Right kidney (tissue), 9 donors: ENCODE measurements around the gene CKS2.
A peak's percentile ranks its signal among the peaks of the same experiment; 100 is the strongest.
"Not testable (repeated sequence)": the region's sequence is repeated elsewhere in the genome, so short reads cannot be mapped to it uniquely, and the experiment has no call there.

Source experiments
- DNase-seq: peaks from one replicate; pipeline ENCODE4 v3.0.0-alpha.2; 2016
- long read RNA-seq, 8 donors: transcript quantifications; one replicate each; lab custom pipeline, GENCODE V29; 2026

CKS2 gene
- long read RNA-seq, donor 1, transcript CKS2-201 (3 exons, 613 nt): major isoform, 119 of 129 reads
- long read RNA-seq, donor 1, partial matches to known transcripts: 10 of 129 reads
- long read RNA-seq, donor 1, other reads (novel, unspliced or antisense): 0 of 129 reads
- long read RNA-seq, donor 2, transcript CKS2-201 (3 exons, 613 nt): major isoform, 66 of 81 reads
- long read RNA-seq, donor 2, partial matches to known transcripts: 15 of 81 reads
- long read RNA-seq, donor 2, other reads (novel, unspliced or antisense): 0 of 81 reads
- long read RNA-seq, donor 3, transcript CKS2-201 (3 exons, 613 nt): major isoform, 22 of 22 reads
- long read RNA-seq, donor 3, partial matches to known transcripts: 0 of 22 reads
- long read RNA-seq, donor 3, other reads (novel, unspliced or antisense): 0 of 22 reads
- long read RNA-seq, donor 4, transcript CKS2-201 (3 exons, 613 nt): major isoform, 43 of 43 reads
- long read RNA-seq, donor 4, partial matches to known transcripts: 0 of 43 reads
- long read RNA-seq, donor 4, other reads (novel, unspliced or antisense): 0 of 43 reads
- long read RNA-seq, donor 5, transcript CKS2-201 (3 exons, 613 nt): major isoform, 94 of 101 reads
- long read RNA-seq, donor 5, partial matches to known transcripts: 7 of 101 reads
- long read RNA-seq, donor 5, other reads (novel, unspliced or antisense): 0 of 101 reads
- long read RNA-seq, donor 6, transcript CKS2-201 (3 exons, 613 nt): major isoform, 43 of 52 reads
- long read RNA-seq, donor 6, partial matches to known transcripts: 9 of 52 reads
- long read RNA-seq, donor 6, other reads (novel, unspliced or antisense): 0 of 52 reads
- long read RNA-seq, donor 7, transcript CKS2-201 (3 exons, 613 nt): major isoform, 109 of 120 reads
- long read RNA-seq, donor 7, partial matches to known transcripts: 11 of 120 reads
- long read RNA-seq, donor 7, other reads (novel, unspliced or antisense): 0 of 120 reads
- long read RNA-seq, donor 8, transcript CKS2-201 (3 exons, 613 nt): major isoform, 65 of 74 reads
- long read RNA-seq, donor 8, partial matches to known transcripts: 9 of 74 reads
- long read RNA-seq, donor 8, other reads (novel, unspliced or antisense): 0 of 74 reads

DNA sequence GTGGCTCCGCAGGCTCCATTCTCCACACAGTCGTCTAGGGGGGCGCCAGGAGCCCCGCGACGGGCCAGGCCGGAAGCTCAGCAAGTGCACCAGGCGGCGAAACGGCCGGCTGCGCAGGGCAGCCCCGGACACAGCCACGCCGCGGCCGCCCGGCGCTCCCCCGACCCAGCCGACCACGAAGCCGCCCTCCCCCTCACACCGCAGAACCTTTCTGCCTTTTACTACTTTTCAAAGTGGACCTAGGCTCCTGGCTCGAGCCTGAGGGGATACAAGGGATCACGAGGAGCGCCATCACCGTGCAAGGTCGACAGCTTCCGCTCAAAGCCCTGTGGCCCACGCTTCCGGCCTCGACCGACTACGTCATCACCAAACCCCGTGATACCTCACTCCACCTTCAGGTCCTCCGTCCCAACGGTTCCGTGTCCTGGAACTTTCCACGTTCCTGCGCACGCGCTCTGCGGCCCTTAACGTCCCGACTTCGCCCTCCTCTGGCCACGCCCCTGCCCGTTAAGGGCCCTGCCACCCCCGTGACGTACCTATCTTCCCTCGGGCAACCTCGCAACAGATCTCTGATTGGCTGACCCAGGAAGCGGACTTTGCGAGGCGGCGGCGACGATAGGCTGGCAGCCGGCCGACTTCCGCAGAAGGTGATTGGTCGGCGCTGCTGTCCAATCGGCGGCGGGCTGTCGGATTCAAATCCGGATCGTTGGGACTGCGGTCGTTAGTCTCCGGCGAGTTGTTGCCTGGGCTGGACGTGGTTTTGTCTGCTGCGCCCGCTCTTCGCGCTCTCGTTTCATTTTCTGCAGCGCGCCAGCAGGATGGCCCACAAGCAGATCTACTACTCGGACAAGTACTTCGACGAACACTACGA is at the start of gene CKS2:
CKS2 (plus strand) TSS at position 721 of the 871 bp plus-strand sequence; CDS start at position 819, 98 bp downstream.
- peak; percentile 97 for DNase-seq

DNA sequence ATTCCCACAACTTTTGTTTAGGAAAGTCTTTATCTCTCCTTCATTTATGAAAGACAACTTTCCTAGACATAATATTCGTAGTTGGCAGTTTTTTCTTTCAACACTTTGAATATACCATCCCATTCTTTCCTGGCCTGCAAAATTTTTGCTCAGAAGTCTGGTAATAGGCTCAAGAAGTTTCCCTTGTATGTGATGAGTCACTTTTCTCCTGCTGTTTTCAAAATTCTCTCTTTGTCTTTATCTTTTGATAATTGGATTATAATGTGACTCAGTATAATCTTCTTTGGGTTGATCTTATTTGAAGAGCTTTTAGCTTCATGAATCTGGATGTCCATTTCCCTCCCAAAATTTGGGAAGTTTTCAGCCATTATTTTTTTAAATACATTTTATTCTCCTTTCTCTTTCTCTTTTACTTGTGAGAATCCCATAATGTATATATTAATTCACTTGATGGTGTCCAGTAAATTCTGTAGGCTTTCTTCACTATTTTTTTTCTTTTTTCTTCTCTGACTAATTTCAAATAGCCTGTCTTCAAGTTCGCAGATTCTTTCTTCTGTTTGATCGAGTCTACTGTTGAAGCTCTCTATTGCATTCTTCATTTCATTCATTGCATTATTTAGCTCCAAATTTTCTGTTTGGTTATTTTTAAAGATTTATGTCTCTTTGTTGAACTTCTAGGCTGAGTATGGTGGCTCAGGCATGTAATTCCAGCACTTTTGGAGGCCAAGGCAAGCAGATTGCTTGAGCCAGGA is 37.3 kb upstream of the CKS2 start:
- no peak for DNase-seq

DNA sequence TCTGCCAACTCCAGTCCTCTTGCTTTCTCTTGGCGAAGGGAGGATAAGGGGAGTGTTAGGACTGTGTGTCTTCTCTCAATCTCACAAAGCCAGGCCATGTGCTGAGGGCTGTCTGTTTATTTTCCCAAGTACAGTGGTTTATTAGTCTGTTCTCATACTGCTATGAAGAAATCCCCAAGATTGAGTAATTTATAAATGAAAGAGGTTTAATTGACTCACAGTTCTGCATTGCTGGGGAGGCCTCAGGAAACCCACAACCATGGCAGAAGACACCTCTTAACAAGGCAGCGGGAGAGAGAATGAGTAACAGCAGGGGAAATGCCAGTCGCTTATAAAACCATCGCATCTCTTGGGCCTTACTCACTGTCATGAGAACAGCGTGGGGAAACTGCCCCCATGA is 36.2 kb upstream of the CKS2 start:
- DNase-seq: no peak

DNA sequence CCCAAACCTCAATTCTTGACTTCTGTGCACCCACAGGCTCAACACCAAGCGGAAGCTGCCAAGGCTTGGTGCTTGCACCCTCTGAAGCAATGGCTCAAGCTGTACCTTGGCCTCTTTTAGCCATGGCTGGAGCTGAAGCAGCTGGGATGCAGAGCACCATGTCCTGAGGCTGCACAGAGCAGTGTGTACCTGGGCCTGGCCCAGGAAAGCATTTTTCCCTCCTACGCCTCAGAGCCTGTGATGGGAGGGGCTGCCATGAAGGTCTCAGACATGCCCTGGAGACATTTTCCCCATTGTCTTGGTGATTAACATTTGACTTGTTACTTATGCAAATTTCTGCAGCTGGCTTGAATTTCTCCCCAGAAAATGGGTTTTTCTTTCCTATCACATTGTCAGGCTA is 35.0 kb upstream of the CKS2 start:
- not testable (repeated sequence) for DNase-seq

DNA sequence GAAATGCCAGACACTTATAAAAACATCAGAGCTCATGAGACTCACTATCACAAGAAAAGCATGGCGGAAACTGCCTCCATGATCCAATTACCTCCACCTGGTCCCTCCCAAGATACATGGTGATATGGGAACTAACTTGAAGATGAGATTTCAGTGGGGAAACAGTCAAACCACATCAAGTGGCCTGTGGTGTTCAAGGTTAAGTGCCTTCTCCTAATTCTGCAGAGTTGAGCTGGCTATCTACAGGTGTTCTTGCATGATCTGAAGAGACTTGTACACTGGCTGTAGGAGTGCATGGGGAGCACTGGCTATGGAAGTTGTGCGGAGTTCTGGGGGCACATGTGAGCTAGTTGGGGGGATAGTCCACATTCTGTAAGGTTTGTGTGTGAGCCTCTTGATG is 34.0 kb upstream of the CKS2 start:
- DNase-seq: no peak

DNA sequence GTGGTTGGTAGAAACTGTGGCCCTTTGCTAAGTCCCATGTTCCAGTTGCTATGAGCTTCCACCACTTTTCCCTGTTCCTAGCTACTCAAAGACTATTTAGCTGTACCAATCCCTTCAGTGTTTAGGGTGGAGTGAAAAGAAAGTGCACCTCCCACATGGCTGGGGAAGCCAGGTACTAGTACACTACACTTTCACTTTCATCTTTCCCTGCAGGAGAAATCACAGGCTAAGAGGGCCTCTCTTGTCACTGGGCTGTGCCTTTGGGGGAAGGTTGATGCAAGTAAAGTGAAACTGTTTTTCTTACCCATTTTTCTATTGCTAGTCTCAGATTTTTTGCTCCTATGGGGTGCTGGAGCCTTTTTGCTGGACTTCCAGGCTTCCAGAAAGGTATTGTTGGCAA is 33.5 kb upstream of the CKS2 start:
- no peak for DNase-seq

DNA sequence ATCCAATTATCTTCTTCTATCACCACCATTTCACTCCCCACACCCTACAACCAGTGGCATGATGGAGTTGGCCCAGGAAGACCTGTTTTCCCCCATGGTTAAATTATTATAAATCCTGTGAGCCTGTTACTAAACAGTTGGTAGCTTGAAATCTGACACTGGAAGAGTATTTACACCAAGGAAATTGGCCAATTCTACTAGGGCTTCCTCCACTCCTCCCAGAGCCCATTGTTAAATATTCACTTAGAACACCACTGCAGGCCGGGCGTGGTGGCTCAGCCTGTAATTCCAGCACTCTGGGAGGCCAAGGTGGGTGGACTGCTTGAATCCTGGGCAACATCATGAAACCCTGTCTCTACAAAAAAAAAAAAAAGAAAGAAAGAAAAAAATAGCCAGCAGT is 32.4 kb upstream of the CKS2 start:
- DNase-seq: no peak

DNA sequence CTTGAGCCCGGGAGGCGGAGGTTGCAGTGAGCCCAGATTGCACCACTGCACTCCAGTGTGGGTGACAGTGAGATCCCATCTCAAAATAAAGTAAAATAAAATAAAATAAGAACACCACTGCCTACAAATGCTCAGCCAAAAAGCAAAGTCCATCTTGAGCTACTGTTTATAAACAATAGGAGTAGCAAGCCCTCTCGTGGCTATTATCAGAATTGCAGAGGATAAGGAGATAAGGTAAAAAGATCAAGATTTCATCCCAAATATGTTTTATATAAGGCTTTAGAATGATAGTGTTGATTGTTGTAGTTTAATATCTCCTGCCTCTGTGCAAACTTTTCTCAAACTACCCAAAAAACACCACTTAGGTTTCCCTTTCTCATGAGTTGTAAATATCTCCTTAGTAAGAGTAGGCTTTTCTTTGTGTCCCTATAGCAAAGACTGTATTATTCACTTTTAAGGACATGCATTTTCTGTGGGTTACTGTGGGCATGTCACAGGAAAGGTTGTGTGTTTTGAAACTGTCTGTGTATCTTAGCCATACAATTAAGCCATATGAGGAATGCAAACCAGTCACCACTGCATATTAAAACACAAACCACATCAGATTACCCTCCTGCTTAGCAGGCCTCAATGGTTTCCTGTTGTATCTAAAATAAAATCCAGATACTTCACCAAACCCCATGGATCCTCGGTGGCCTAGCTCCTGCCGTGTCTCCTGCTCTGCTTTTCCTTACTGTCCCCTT is 31.8 kb upstream of the CKS2 start:
- no peak for DNase-seq

DNA sequence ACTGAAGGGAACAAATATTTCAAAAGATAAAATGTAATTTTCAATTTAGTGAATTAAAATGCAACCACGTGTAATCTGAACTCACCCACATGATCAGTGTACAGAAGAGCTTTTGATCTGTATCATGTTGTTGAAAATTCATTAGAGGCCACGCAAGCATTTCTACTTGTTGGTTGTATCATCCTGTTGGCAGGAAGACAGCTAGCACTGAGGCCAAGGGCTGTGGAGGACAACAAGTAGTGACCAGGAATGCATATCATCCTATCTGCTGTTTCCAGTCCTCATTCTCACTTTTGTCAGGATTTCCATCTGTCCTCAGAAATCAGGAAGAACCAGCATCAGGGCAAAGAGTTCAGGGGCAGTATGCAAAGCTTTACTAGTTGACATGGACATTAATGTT is 29.9 kb upstream of the CKS2 start:
- DNase-seq: no peak

DNA sequence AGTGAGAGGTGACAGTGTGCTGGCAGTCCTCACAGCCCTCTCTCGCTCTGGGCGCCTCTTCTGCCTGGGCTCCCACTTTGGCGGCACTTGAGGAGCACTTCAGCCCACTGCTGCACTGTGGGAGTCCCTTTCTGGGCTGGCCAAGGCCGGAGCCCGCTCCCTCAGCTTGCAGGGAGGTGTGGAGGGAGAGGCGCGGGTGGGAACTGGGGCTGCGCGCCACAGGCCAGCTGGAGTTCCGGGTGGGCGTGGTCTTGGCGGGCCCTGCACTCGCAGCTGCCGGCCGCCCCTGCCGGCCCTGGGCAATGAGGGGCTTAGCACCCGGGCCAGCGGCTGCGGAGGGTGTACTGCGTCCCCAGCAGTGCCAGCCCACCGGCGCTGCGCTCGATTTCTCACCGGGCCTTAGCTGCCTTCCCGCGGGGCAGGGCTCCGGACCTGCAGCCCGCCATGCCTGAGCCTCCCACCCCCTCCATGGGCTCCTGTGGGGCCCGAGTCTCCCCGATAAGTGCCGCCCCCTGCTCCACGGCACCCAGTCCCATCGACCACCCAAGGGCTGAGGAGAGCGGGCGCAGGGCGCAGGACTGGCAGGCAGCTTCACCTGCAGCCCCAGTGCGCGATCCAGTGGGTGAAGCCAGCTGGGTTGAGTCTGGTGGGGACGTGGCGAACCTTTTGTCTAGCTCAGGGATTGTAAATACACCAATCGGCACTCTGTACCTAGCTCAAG is 28.6 kb upstream of the CKS2 start:
- peak; percentile 58 for DNase-seq

DNA sequence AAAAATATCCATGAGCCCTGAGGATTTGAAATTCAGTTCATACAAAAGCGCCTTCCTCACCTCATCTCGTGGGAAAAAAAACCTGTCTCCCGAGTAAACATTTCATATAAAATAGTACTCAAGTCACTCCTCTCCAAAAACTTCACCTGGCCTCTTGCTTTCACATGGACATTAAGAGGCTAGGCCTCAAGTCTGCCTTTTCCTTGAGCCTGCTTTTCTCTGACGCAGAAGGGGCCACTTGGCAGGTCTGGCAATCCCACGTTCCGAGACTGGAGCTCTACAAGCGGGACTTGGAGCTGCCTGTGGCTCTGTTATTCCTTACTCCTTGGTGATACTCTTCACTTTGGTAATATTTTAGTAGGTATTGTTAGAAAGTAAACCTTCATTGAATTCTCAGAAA is 26.9 kb upstream of the CKS2 start:
- DNase-seq: no peak

DNA sequence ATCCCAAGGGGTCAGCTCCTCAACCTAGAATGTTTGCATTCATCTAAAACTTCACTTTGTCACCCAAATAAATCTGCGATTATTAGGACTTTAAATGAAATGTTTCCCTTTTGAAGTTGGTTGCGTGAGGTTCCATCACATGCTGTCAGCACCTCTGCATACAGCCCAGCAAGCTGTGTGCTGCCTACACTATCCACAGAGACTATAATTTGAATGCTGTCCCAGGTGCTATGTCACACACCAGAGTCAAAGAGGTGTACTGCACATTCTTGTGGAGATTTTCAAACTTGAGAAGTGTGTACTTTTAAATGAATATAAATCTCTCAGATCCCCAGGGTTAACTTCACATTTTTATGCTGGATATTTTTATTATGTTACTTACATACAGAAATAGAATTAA is 19.3 kb upstream of the CKS2 start:
- no peak for DNase-seq

DNA sequence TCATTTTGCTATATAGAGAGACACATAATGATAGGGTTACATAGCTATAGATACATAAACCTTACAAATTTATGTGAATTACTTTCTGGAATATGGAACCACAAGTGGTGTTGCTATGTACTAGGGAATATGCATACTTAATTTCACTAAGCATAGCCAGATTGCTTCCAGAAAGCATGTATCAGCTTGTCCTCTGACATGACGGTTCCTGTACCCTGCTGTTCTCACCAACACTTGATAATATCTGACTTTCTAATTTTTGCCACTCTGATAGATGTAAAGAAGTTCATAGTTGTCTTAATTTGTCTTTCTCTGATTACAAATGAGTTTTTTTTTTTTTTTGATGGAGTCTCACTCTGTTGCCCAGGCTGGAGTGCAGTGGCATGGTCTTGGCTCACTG is 18.0 kb upstream of the CKS2 start:
- no peak for DNase-seq

DNA sequence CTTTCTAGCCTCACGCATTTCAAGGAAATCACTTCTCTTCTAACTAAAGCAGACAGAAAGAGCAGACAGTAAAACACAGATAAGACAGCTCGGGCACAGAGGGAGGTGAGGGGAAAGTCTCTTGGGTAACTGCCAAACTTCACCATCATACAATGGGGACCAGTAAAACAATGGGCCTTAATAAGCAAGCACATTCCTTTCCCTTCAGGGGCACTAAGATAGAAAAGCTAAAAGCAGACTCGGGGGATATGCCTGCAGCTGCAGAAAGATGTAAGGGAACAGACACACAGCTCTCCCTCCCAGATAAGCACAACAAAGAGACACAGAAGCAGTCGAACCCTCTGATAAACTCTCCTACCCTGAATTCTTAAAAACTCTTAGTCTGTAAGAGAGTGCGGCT is 15.6 kb upstream of the CKS2 start:
- no peak for DNase-seq

DNA sequence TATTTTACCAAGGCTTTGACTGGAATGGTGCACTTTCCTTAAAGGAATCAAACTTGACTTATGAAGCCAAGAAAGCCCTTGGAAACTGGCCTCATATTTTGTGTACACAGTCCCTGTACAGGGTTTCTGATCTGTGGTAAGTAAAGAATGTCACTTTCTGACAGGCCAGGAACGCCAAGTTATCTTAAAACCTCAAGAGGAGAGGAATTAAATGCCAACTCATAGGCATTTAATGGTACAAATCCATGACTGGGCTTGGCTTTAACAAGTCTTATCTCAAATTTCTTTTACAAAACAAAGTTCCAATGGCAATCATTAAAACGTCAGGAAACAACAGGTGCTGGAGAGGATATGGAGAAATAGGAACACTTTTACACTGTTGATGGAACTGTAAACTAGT is 9.0 kb upstream of the CKS2 start:
- DNase-seq: not testable (repeated sequence)

DNA sequence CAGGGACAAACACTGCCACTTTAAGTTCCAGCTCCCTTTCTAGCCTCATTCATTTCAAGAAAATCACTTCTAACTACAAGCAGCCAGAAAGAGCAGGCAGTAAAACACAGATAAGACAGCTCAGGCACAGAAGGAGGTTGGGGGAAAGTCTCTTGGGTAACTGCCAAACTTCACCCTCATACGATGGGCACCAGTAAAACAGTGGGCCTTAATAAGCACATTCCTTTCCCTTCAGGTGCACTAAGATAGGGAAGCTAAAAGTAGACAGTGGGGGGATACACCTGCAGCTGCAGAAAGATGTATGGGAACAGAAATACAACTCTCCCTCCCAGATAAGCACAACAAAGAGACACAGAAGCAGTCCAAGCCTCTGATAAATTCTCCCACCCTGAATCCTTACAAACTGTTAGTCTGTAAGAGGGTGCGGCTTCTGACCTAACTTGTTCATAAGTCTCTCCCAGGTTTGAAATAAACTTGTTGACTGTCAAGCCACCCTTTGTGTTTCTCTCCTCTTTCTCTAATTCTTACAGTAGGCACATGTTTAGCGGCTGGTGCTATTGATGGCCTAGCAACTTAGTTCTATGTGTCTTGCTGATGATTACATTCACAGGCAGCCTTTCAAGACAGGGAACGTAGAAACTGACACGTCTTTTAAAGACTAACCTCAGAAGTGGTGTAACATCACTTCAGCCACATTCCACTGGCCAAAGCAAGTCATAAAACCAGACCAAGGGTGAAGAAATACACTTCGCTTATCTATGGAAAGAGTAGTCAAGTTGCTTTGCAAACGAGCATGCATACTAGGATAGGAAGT is 6.8 kb upstream of the CKS2 start:
- DNase-seq: no peak

DNA sequence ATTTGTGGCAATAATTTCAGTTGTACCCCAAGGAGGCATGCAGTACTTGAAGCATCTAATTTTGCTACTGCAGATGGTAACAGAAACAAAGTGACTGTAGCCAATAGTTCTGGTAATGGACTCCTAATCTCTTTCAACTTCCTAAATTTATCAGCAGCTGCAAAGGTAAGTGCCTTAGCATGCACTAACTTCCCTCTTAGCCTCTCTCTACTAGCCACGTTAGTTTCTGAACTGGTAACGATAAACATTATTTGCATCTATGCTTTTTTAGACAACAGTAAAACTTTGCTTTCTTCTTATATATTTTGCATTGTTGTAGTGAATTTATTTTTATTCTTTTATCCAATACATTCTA is 6.2 kb upstream of the CKS2 start:
- DNase-seq: no peak

DNA sequence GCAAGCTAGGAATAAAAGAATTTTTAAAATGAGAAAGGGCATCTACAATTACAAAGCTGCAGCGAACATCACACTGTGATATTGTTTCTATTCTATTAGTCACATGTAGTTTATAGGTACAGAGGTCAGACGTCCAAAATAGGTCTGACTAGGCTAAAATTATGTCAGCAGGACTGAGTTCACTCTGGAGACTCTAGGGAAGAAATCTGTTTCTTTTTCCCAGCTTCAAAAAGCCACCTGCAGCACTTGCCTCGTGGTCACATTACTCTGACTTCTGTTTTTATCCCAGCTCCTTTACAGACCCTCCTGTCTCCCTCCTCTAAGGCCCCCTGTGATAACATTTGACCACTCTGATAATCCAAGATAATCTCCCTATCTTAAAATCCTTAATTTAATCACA is 5.1 kb upstream of the CKS2 start:
- DNase-seq: no peak

DNA sequence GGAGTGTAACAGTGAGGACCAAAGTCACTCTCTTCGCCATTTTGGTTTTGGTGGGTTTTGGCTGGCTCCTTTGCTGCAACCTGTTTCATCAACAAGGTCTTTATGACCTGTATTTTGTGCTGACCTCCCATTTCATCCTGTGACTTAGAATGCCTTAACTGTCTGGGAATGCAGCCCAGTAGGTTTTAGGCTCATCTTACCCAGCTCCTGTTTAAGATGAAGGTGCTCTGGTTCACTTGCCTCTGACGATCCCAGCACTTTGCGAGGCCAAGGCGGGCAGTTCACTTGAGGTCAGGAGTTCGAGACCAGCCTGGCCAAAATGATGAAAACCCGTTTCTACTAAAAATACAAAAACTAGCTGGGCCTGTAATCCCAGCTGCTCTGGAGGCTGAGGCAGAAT is 1.8 kb upstream of the CKS2 start:
- no peak for DNase-seq
